Measurements from ENCODE around the gene TTYH2.

Gene TTYH2

GRCh38 chr17:74267987-74268499, 54.7 kb downstream of the TTYH2 start:
- no peaks in the 10 kb centered on the region; the same call in 1 of the 2 replicates for H3K27me3 ChIP-seq (ENCODE audit: control insufficient read depth, insufficient read depth, low read length)

GRCh38 chr17:74268558-74268957, 55.2 kb downstream of the TTYH2 start:
- H3K4me3 ChIP-seq (ENCODE audit: low read depth, low read length): no peak overlapping the region
- peaks cover 17% of the 10 kb centered on the region for H3K4me1 ChIP-seq (ENCODE audit: control insufficient read depth, insufficient read depth, low read length)
- no peak overlapping the region for H3K9ac ChIP-seq (ENCODE audit: low read length)
- H3K36me3 ChIP-seq (ENCODE audit: control insufficient read depth, insufficient read depth, low read length): no peaks in the 10 kb centered on the region
- no peaks in the 10 kb centered on the region for H3K9me3 ChIP-seq (ENCODE audit: control insufficient read depth, insufficient read depth, low read depth, low read length)
- no peak overlapping the region for H3K27ac ChIP-seq (ENCODE audit: low read depth, low read length)
- no peaks in the 10 kb centered on the region; the same call in 1 of the 2 replicates for H3K27me3 ChIP-seq (ENCODE audit: control insufficient read depth, insufficient read depth, low read length)

More at GRCh38 chr17:74267987-74268499, 54.7 kb downstream of the TTYH2 start:
- peaks cover 17% of the 10 kb centered on the region for H3K4me1 ChIP-seq (ENCODE audit: control insufficient read depth, insufficient read depth, low read length)
- no peak overlapping the region for H3K9ac ChIP-seq (ENCODE audit: low read length)
- no peak overlapping the region for H3K4me3 ChIP-seq (ENCODE audit: low read depth, low read length)
- H3K36me3 ChIP-seq (ENCODE audit: control insufficient read depth, insufficient read depth, low read length): no peaks in the 10 kb centered on the region
- no peak overlapping the region for H3K27ac ChIP-seq (ENCODE audit: low read depth, low read length)
- H3K9me3 ChIP-seq (ENCODE audit: control insufficient read depth, insufficient read depth, low read depth, low read length): no peaks in the 10 kb centered on the region

- peaks cover 21% of the 10 kb centered on the region for H3K4me1 ChIP-seq (ENCODE audit: control insufficient read depth, insufficient read depth, low read length)
- H3K36me3 ChIP-seq (ENCODE audit: control insufficient read depth, insufficient read depth, low read length): no peaks in the 10 kb centered on the region
- H3K9me3 ChIP-seq (ENCODE audit: control insufficient read depth, insufficient read depth, low read depth, low read length): no peaks in the 10 kb centered on the region
- H3K27ac ChIP-seq (ENCODE audit: low read depth, low read length): no peak overlapping the region
- H3K4me3 ChIP-seq (ENCODE audit: low read depth, low read length): no peak overlapping the region
- peaks cover 12% of the 10 kb centered on the region for H3K27me3 ChIP-seq (ENCODE audit: control insufficient read depth, insufficient read depth, low read length)
- no peak overlapping the region for H3K9ac ChIP-seq (ENCODE audit: low read length)
Measured at GRCh38 chr17:74270333-74270732, 57.0 kb downstream of the TTYH2 start.

- Histone ChIP-seq H3K27ac (ENCODE audit: low read depth, low read length) (no peak overlapping the region), H3K36me3 (ENCODE audit: control insufficient read depth, insufficient read depth, low read length) (no peaks in the 10 kb centered on the region), H3K27me3 (ENCODE audit: control insufficient read depth, insufficient read depth, low read length) (peaks cover 16% of the 10 kb centered on the region), H3K4me3 (ENCODE audit: low read depth, low read length) (no peak overlapping the region), H3K9ac (ENCODE audit: low read length) (no peak overlapping the region), H3K4me1 (ENCODE audit: control insufficient read depth, insufficient read depth, low read length) (peaks cover 22% of the 10 kb centered on the region), H3K9me3 (ENCODE audit: control insufficient read depth, insufficient read depth, low read depth, low read length) (no peaks in the 10 kb centered on the region)
Measured at GRCh38 chr17:74271281-74271680, 57.9 kb downstream of the TTYH2 start.

- Histone ChIP-seq H3K27me3 (ENCODE audit: control insufficient read depth, insufficient read depth, low read length) (peaks cover 16% of the 10 kb centered on the region), H3K36me3 (ENCODE audit: control insufficient read depth, insufficient read depth, low read length) (no peaks in the 10 kb centered on the region), H3K9ac (ENCODE audit: low read length) (no peak overlapping the region), H3K4me1 (ENCODE audit: control insufficient read depth, insufficient read depth, low read length) (peaks cover 26% of the 10 kb centered on the region), H3K27ac (ENCODE audit: low read depth, low read length) (no peak overlapping the region), H3K4me3 (ENCODE audit: low read depth, low read length) (no peak overlapping the region), H3K9me3 (ENCODE audit: control insufficient read depth, insufficient read depth, low read depth, low read length) (no peaks in the 10 kb centered on the region)
Measured at GRCh38 chr17:74271901-74272561, 58.7 kb downstream of the TTYH2 start.

- Histone ChIP-seq H3K9me3 (ENCODE audit: control insufficient read depth, insufficient read depth, low read depth, low read length) (no peaks in the 10 kb centered on the region), H3K4me1 (ENCODE audit: control insufficient read depth, insufficient read depth, low read length) (peaks cover 26% of the 10 kb centered on the region), H3K27me3 (ENCODE audit: control insufficient read depth, insufficient read depth, low read length) (peaks cover 16% of the 10 kb centered on the region), H3K36me3 (ENCODE audit: control insufficient read depth, insufficient read depth, low read length) (no peaks in the 10 kb centered on the region), H3K27ac (ENCODE audit: low read depth, low read length) (no peak overlapping the region), H3K9ac (ENCODE audit: low read length) (no peak overlapping the region), H3K4me3 (ENCODE audit: low read depth, low read length) (no peak overlapping the region)
Measured at GRCh38 chr17:74272731-74273201, 59.4 kb downstream of the TTYH2 start.

- no peak within 1 kb of the TSS for H3K27ac ChIP-seq (ENCODE audit: low read depth, low read length)
Measured at GRCh38 chr17:74274060-74274708, 60.8 kb downstream of the TTYH2 start, which contains the start of gene DNAI2. Gene DNAI2 (plus strand): TSS chr17:74274234. CDS start chr17:74281818, 7,584 bp downstream.

GRCh38 chr17:74274709-74275340, 61.5 kb downstream of the TTYH2 start:
- Histone ChIP-seq H3K27ac (ENCODE audit: low read depth, low read length) (no peak overlapping the region), H3K36me3 (ENCODE audit: control insufficient read depth, insufficient read depth, low read length) (no peaks in the 10 kb centered on the region), H3K9ac (ENCODE audit: low read length) (no peak overlapping the region), H3K4me3 (ENCODE audit: low read depth, low read length) (no peak overlapping the region), H3K4me1 (ENCODE audit: control insufficient read depth, insufficient read depth, low read length) (peaks cover 26% of the 10 kb centered on the region), H3K9me3 (ENCODE audit: control insufficient read depth, insufficient read depth, low read depth, low read length) (no peaks in the 10 kb centered on the region), H3K27me3 (ENCODE audit: control insufficient read depth, insufficient read depth, low read length) (peaks cover 16% of the 10 kb centered on the region)

More at GRCh38 chr17:74274060-74274708, 60.8 kb downstream of the TTYH2 start, which contains the start of gene DNAI2:
- Histone ChIP-seq H3K9me3 (ENCODE audit: control insufficient read depth, insufficient read depth, low read depth, low read length) (no peaks in the 10 kb centered on the region), H3K9ac (ENCODE audit: low read length) (no peak within 1 kb of the TSS), H3K4me1 (ENCODE audit: control insufficient read depth, insufficient read depth, low read length) (peaks cover 26% of the 10 kb centered on the region), H3K4me3 (ENCODE audit: low read depth, low read length) (peak within 1 kb of the TSS; percentile 14), H3K27me3 (ENCODE audit: control insufficient read depth, insufficient read depth, low read length) (peaks cover 16% of the 10 kb centered on the region), H3K36me3 (ENCODE audit: control insufficient read depth, insufficient read depth, low read length) (no peaks in the 10 kb centered on the region)

GRCh38 chr17:74276051-74276476, 62.7 kb downstream of the TTYH2 start:
- Histone ChIP-seq H3K36me3 (ENCODE audit: control insufficient read depth, insufficient read depth, low read length) (no peaks in the 10 kb centered on the region), H3K27me3 (ENCODE audit: control insufficient read depth, insufficient read depth, low read length) (peaks cover 16% of the 10 kb centered on the region), H3K9me3 (ENCODE audit: control insufficient read depth, insufficient read depth, low read depth, low read length) (no peaks in the 10 kb centered on the region), H3K27ac (ENCODE audit: low read depth, low read length) (no peak overlapping the region), H3K4me3 (ENCODE audit: low read depth, low read length) (no peak overlapping the region), H3K9ac (ENCODE audit: low read length) (no peak overlapping the region), H3K4me1 (ENCODE audit: control insufficient read depth, insufficient read depth, low read length) (peaks cover 26% of the 10 kb centered on the region)

GRCh38 chr17:74276541-74277009, 63.2 kb downstream of the TTYH2 start:
- H3K9ac ChIP-seq (ENCODE audit: low read length): no peak overlapping the region
- no peaks in the 10 kb centered on the region for H3K36me3 ChIP-seq (ENCODE audit: control insufficient read depth, insufficient read depth, low read length)
- peaks cover 23% of the 10 kb centered on the region for H3K4me1 ChIP-seq (ENCODE audit: control insufficient read depth, insufficient read depth, low read length)
- H3K27ac ChIP-seq (ENCODE audit: low read depth, low read length): no peak overlapping the region
- H3K9me3 ChIP-seq (ENCODE audit: control insufficient read depth, insufficient read depth, low read depth, low read length): no peaks in the 10 kb centered on the region
- H3K27me3 ChIP-seq (ENCODE audit: control insufficient read depth, insufficient read depth, low read length): peaks cover 16% of the 10 kb centered on the region
- H3K4me3 ChIP-seq (ENCODE audit: low read depth, low read length): no peak overlapping the region
